Activated CD4-positive, alpha-beta T cell treated with anti-CD3 and anti-CD28 coated beads, Interleukin-2, amount 50 U/mL, for 24 hours (primary cell): ENCODE measurements around the gene DPP6.

ENCODE experiments used
- DNase-seq, 2 donors: peaks; one replicate each; pipeline ENCODE4 v3.0.0-alpha.2; 2020; ENCODE audit warnings: low read depth in 1 of 2, low spot score in 1 of 2

The DPP6 gene

GRCh38 chr7:154394804-154395203, 342.6 kb downstream of the DPP6 start:
- DNase-seq: no peak

- DNase-seq: no peak
These were observed 354.1 kb downstream of the DPP6 start for GRCh38 chr7:154406312-154406711.

- no peak for DNase-seq
These were observed 357.6 kb downstream of the DPP6 start for GRCh38 chr7:154409703-154410311.

GRCh38 chr7:154412105-154412504, 359.9 kb downstream of the DPP6 start:
- no peak for DNase-seq

GRCh38 chr7:154415709-154416399, 363.7 kb downstream of the DPP6 start:
- no peak for DNase-seq

GRCh38 chr7:154416714-154417113, 364.5 kb downstream of the DPP6 start:
- DNase-seq: no peak

GRCh38 chr7:154419344-154419743, 367.1 kb downstream of the DPP6 start:
- no peak for DNase-seq

GRCh38 chr7:154423231-154423630, 371.0 kb downstream of the DPP6 start:
- DNase-seq: no peak

- no peak for DNase-seq
These were observed 372.2 kb downstream of the DPP6 start for GRCh38 chr7:154424350-154424749.

GRCh38 chr7:154425271-154425670, 373.1 kb downstream of the DPP6 start:
- DNase-seq: no peak

GRCh38 chr7:154426778-154427177, 374.6 kb downstream of the DPP6 start:
- no peak for DNase-seq

GRCh38 chr7:154427533-154427932, 375.3 kb downstream of the DPP6 start:
- no peak for DNase-seq

GRCh38 chr7:154429666-154430404, 377.6 kb downstream of the DPP6 start:
- no peak for DNase-seq

GRCh38 chr7:154430640-154431039, 378.4 kb downstream of the DPP6 start:
- no peak for DNase-seq

GRCh38 chr7:154431045-154431444, 378.8 kb downstream of the DPP6 start:
- DNase-seq: no peak

GRCh38 chr7:154433632-154434598, 381.7 kb downstream of the DPP6 start:
- no peak for DNase-seq

GRCh38 chr7:154436560-154436959, 384.4 kb downstream of the DPP6 start:
- no peak for DNase-seq

GRCh38 chr7:154437234-154437633, 385.0 kb downstream of the DPP6 start:
- no peak for DNase-seq

GRCh38 chr7:154438571-154439367, 386.6 kb downstream of the DPP6 start:
- DNase-seq: no peak

GRCh38 chr7:154440058-154440457, 387.9 kb downstream of the DPP6 start:
- DNase-seq: no peak
